ENCODE data around the gene ZNF277.

The ZNF277 gene

GRCh38 chr7:112331492-112331891 lies 125.0 kb downstream of the ZNF277 start:
- H3K9me3 Mint-ChIP-seq, result no peaks in the 10 kb centered on the region
- H3K36me3 Mint-ChIP-seq, result peaks cover 34% of the 10 kb centered on the region
- H3K27ac Mint-ChIP-seq, result no peak overlapping the region
- DNase-seq (ENCODE audit: low spot score in 2 of 2) (no peak), ATAC-seq (ENCODE audit: low read depth) (no peak)
- H3K27me3 Mint-ChIP-seq, result no peaks in the 10 kb centered on the region
- H3K4me3 Mint-ChIP-seq, result no peak overlapping the region
- no peaks in the 10 kb centered on the region for H3K4me1 Mint-ChIP-seq

GRCh38 chr7:112334366-112334765 lies 127.9 kb downstream of the ZNF277 start:
- DNase-seq (ENCODE audit: low spot score in 2 of 2), result no peak
- Mint-ChIP-seq H3K27me3 (no peaks in the 10 kb centered on the region), H3K4me3 (no peak overlapping the region), H3K9me3 (no peaks in the 10 kb centered on the region), H3K36me3 (peaks cover 45% of the 10 kb centered on the region), H3K27ac (no peak overlapping the region), H3K4me1 (no peaks in the 10 kb centered on the region)
- ATAC-seq (ENCODE audit: low read depth), result no peak

GRCh38 chr7:112336261-112336660 lies 129.8 kb downstream of the ZNF277 start:
- no peak for DNase-seq (ENCODE audit: low spot score in 2 of 2)
- Mint-ChIP-seq H3K9me3 (no peaks in the 10 kb centered on the region), H3K36me3 (peaks cover 48% of the 10 kb centered on the region)

GRCh38 chr7:112336936-112337576 lies 130.6 kb downstream of the ZNF277 start:
- H3K36me3 Mint-ChIP-seq, result peaks cover 46% of the 10 kb centered on the region

More at GRCh38 chr7:112336261-112336660, 129.8 kb downstream of the ZNF277 start:
- no peak overlapping the region for H3K27ac Mint-ChIP-seq
- no peak overlapping the region for H3K4me3 Mint-ChIP-seq
- H3K27me3 Mint-ChIP-seq, result no peaks in the 10 kb centered on the region
- H3K4me1 Mint-ChIP-seq, result no peaks in the 10 kb centered on the region
- ATAC-seq (ENCODE audit: low read depth), result no peak

GRCh38 chr7:112337892-112338291 lies 131.4 kb downstream of the ZNF277 start:
- Mint-ChIP-seq H3K4me1 (no peaks in the 10 kb centered on the region), H3K9me3 (no peaks in the 10 kb centered on the region), H3K27ac (no peak overlapping the region), H3K27me3 (no peaks in the 10 kb centered on the region), H3K4me3 (no peak overlapping the region), H3K36me3 (peaks cover 50% of the 10 kb centered on the region)
- ATAC-seq (ENCODE audit: low read depth) (no peak), DNase-seq (ENCODE audit: low spot score in 2 of 2) (no peak)

More at GRCh38 chr7:112336936-112337576, 130.6 kb downstream of the ZNF277 start:
- no peak for DNase-seq (ENCODE audit: low spot score in 2 of 2)
- no peak for ATAC-seq (ENCODE audit: low read depth)
- no peak overlapping the region for H3K27ac Mint-ChIP-seq
- no peaks in the 10 kb centered on the region for H3K9me3 Mint-ChIP-seq
- no peak overlapping the region for H3K4me3 Mint-ChIP-seq
- H3K4me1 Mint-ChIP-seq, result no peaks in the 10 kb centered on the region
- H3K27me3 Mint-ChIP-seq, result no peaks in the 10 kb centered on the region

GRCh38 chr7:112338786-112339185 lies 132.3 kb downstream of the ZNF277 start:
- no peaks in the 10 kb centered on the region for H3K4me1 Mint-ChIP-seq
- DNase-seq (ENCODE audit: low spot score in 2 of 2) (no peak), ATAC-seq (ENCODE audit: low read depth) (no peak)
- H3K4me3 Mint-ChIP-seq, result no peak overlapping the region
- peaks cover 55% of the 10 kb centered on the region for H3K36me3 Mint-ChIP-seq
- no peaks in the 10 kb centered on the region for H3K27me3 Mint-ChIP-seq
- no peaks in the 10 kb centered on the region for H3K9me3 Mint-ChIP-seq
- no peak overlapping the region for H3K27ac Mint-ChIP-seq

GRCh38 chr7:112341464-112341863 lies 135.0 kb downstream of the ZNF277 start:
- no peak for ATAC-seq (ENCODE audit: low read depth)

GRCh38 chr7:112346381-112347060 lies 140.0 kb downstream of the ZNF277 start:
- DNase-seq (ENCODE audit: low spot score in 2 of 2), result no peak
- no peaks in the 10 kb centered on the region for H3K27me3 Mint-ChIP-seq
- no peak overlapping the region for H3K4me3 Mint-ChIP-seq
- peaks cover 23% of the 10 kb centered on the region for H3K36me3 Mint-ChIP-seq
- peaks cover 2% of the 10 kb centered on the region for H3K9me3 Mint-ChIP-seq
- no peak overlapping the region for H3K27ac Mint-ChIP-seq
- ATAC-seq (ENCODE audit: low read depth), result no peak
- H3K4me1 Mint-ChIP-seq, result no peaks in the 10 kb centered on the region

More at GRCh38 chr7:112341464-112341863, 135.0 kb downstream of the ZNF277 start:
- H3K9me3 Mint-ChIP-seq, result no peaks in the 10 kb centered on the region
- no peaks in the 10 kb centered on the region for H3K27me3 Mint-ChIP-seq
- H3K27ac Mint-ChIP-seq, result no peak overlapping the region
- H3K4me3 Mint-ChIP-seq, result no peak overlapping the region
- no peak for DNase-seq (ENCODE audit: low spot score in 2 of 2)
- no peaks in the 10 kb centered on the region for H3K4me1 Mint-ChIP-seq
- peaks cover 50% of the 10 kb centered on the region for H3K36me3 Mint-ChIP-seq

- Mint-ChIP-seq H3K27ac (no peak overlapping the region), H3K4me3 (no peak overlapping the region)
- DNase-seq (ENCODE audit: low spot score in 2 of 2), result no peak
Measured at GRCh38 chr7:112347088-112347487, 140.6 kb downstream of the ZNF277 start.

GRCh38 chr7:112350585-112350984 lies 144.1 kb downstream of the ZNF277 start:
- Mint-ChIP-seq H3K27me3 (peaks cover 7% of the 10 kb centered on the region), H3K27ac (no peak overlapping the region), H3K9me3 (peaks cover 3% of the 10 kb centered on the region), H3K4me3 (no peak overlapping the region), H3K36me3 (peaks cover 4% of the 10 kb centered on the region), H3K4me1 (no peaks in the 10 kb centered on the region)
- ATAC-seq (ENCODE audit: low read depth) (no peak), DNase-seq (ENCODE audit: low spot score in 2 of 2) (no peak)

More at GRCh38 chr7:112347088-112347487, 140.6 kb downstream of the ZNF277 start:
- Mint-ChIP-seq H3K4me1 (no peaks in the 10 kb centered on the region), H3K36me3 (peaks cover 22% of the 10 kb centered on the region), H3K9me3 (peaks cover 2% of the 10 kb centered on the region), H3K27me3 (no peaks in the 10 kb centered on the region)
- ATAC-seq (ENCODE audit: low read depth), result no peak

- no peak for DNase-seq (ENCODE audit: low spot score in 2 of 2)
- no peaks in the 10 kb centered on the region for H3K4me1 Mint-ChIP-seq
- no peak overlapping the region for H3K4me3 Mint-ChIP-seq
- H3K27ac Mint-ChIP-seq, result no peak overlapping the region
- H3K27me3 Mint-ChIP-seq, result peaks cover 9% of the 10 kb centered on the region
- peaks cover 3% of the 10 kb centered on the region for H3K9me3 Mint-ChIP-seq
- ATAC-seq (ENCODE audit: low read depth), result no peak
- H3K36me3 Mint-ChIP-seq, result no peaks in the 10 kb centered on the region
Measured at GRCh38 chr7:112356596-112356995, 150.1 kb downstream of the ZNF277 start.

GRCh38 chr7:112357136-112357535 lies 150.6 kb downstream of the ZNF277 start:
- no peaks in the 10 kb centered on the region for H3K4me1 Mint-ChIP-seq
- H3K27me3 Mint-ChIP-seq, result peaks cover 9% of the 10 kb centered on the region
- no peak for ATAC-seq (ENCODE audit: low read depth)
- H3K36me3 Mint-ChIP-seq, result no peaks in the 10 kb centered on the region
- peaks cover 3% of the 10 kb centered on the region for H3K9me3 Mint-ChIP-seq
- no peak overlapping the region for H3K4me3 Mint-ChIP-seq
- H3K27ac Mint-ChIP-seq, result no peak overlapping the region
- DNase-seq (ENCODE audit: low spot score in 2 of 2), result no peak

- no peaks in the 10 kb centered on the region for H3K4me1 Mint-ChIP-seq
- H3K27me3 Mint-ChIP-seq, result peaks cover 5% of the 10 kb centered on the region
- DNase-seq (ENCODE audit: low spot score in 2 of 2), result no peak
- no peak overlapping the region for H3K27ac Mint-ChIP-seq
- no peaks in the 10 kb centered on the region for H3K36me3 Mint-ChIP-seq
- H3K4me3 Mint-ChIP-seq, result no peak overlapping the region
- no peak for ATAC-seq (ENCODE audit: low read depth)
- H3K9me3 Mint-ChIP-seq, result peaks cover 1% of the 10 kb centered on the region
Measured at GRCh38 chr7:112358513-112358912, 152.0 kb downstream of the ZNF277 start.

- Mint-ChIP-seq H3K36me3 (no peaks in the 10 kb centered on the region), H3K27ac (no peak overlapping the region), H3K4me3 (no peak overlapping the region), H3K9me3 (peaks cover 1% of the 10 kb centered on the region), H3K27me3 (peaks cover 5% of the 10 kb centered on the region), H3K4me1 (no peaks in the 10 kb centered on the region)
- ATAC-seq (ENCODE audit: low read depth) (no peak), DNase-seq (ENCODE audit: low spot score in 2 of 2) (no peak)
Measured at GRCh38 chr7:112359086-112359485, 152.6 kb downstream of the ZNF277 start.

GRCh38 chr7:112360681-112361080 lies 154.2 kb downstream of the ZNF277 start:
- H3K36me3 Mint-ChIP-seq, result no peaks in the 10 kb centered on the region
- peaks cover 4% of the 10 kb centered on the region for H3K27me3 Mint-ChIP-seq
- no peaks in the 10 kb centered on the region for H3K4me1 Mint-ChIP-seq
- peaks cover 1% of the 10 kb centered on the region for H3K9me3 Mint-ChIP-seq
- no peak for ATAC-seq (ENCODE audit: low read depth)
- no peak overlapping the region for H3K27ac Mint-ChIP-seq
- H3K4me3 Mint-ChIP-seq, result no peak overlapping the region
- DNase-seq (ENCODE audit: low spot score in 2 of 2), result no peak
